RWPE1 (cell line): Measurements from ENCODE around the gene AGBL1.

Experiments
- CTCF ChIA-PET: fragments of 350-600 bp; sonication (Branson Sonifier 250); formaldehyde crosslinking; extraction: SDS; loops from one replicate; lab custom pipeline; 2021; lab: Yijun Ruan, JAX
- POLR2A ChIA-PET: fragments of 400-600 bp; formaldehyde crosslinking; extraction: SDS; loops from one replicate; lab custom pipeline; 2020; ENCODE audit warnings: antibody characterized with exemption; ENCODE audit not compliant: low non-redundant PET; lab: Yijun Ruan, JAX
- DNase-seq: peaks from one replicate; pipeline ENCODE4 v3.0.0; 2012; ENCODE audit warnings: low spot score
- H3K27ac ChIP-seq: fragments of 450-650 bp; 2 replicates; pipeline ENCODE4 v1.5.1; 2017
- TF ChIP-seq, protein P1 (sequence below): fragments of 450-650 bp; conservative IDR thresholded peaks from 2 replicates; pipeline ENCODE4 v1.5.1; 2017; ENCODE audit warnings: low read depth, mild to moderate bottlenecking

AGBL1 gene

DNA sequence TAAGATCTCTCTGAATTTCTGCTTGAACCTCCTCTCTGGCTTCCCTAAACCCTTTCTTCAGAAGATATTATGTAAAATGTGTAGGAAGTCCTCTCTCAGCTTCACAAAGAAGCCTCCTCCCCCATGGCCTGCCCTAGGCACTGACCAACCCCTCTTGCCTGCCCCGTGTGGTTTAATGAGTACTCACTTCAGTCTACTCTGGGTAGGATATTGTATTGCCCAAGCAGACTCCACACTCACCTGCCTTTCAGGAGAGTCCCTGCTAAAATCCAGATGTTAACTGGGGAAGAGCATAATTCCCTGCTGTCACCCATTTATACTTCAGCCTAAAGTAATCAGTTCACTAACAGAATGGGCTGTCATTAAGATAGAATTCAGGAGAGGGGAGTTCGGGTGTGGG is 2.6 kb upstream of the AGBL1 start:
- H3K27ac ChIP-seq: no peak overlapping the region
- TF ChIP-seq, protein P1, sequence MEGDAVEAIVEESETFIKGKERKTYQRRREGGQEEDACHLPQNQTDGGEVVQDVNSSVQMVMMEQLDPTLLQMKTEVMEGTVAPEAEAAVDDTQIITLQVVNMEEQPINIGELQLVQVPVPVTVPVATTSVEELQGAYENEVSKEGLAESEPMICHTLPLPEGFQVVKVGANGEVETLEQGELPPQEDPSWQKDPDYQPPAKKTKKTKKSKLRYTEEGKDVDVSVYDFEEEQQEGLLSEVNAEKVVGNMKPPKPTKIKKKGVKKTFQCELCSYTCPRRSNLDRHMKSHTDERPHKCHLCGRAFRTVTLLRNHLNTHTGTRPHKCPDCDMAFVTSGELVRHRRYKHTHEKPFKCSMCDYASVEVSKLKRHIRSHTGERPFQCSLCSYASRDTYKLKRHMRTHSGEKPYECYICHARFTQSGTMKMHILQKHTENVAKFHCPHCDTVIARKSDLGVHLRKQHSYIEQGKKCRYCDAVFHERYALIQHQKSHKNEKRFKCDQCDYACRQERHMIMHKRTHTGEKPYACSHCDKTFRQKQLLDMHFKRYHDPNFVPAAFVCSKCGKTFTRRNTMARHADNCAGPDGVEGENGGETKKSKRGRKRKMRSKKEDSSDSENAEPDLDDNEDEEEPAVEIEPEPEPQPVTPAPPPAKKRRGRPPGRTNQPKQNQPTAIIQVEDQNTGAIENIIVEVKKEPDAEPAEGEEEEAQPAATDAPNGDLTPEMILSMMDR: no peak
- ChIA-PET POLR2A (no interaction called here), CTCF (no interaction called here)
- DNase-seq: no peak

- CTCF ChIA-PET: no interaction called here
Measured at GRCh38 chr15:86080302-86080701, 631 bp downstream of the AGBL1 start.

GRCh38 chr15:86082619-86083380 is 3.1 kb downstream of the AGBL1 start:
- peak overlapping the region; percentile 38; the same call in 1 of the 2 replicates for H3K27ac ChIP-seq
- no peak for DNase-seq
- CTCF ChIA-PET: no interaction called here
- POLR2A ChIA-PET: no interaction called here
- TF ChIP-seq, protein P1: no peak

More at GRCh38 chr15:86080302-86080701, 631 bp downstream of the AGBL1 start:
- no peak overlapping the region for H3K27ac ChIP-seq
- TF ChIP-seq, protein P1: no peak
- no peak for DNase-seq
- POLR2A ChIA-PET: no interaction called here

DNA sequence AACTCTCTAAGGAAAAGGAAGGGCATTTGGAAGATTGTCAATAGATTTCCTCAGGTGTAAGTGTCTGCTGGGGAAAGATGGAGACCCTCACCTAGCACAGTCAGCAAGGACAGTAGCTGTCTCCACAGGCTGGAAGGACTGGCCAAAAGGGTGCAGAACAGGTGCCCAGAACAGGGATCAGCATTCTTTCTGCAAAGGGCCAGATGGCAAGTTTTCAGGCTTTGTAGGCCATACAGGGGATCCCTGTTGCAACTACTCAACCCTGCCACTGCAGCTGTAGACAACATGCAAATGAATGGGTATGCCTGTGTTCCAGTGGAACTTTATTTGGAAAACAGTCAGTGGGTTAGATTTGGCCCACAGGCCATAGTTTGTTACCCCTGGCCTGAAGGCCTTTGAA is 8.1 kb downstream of the AGBL1 start:
- H3K27ac ChIP-seq: no peak overlapping the region
- ChIA-PET POLR2A (no interaction called here), CTCF (interaction anchor here (0.6 kb wide), 1 partner anchor 414 kb away, joined by 3 read pairs; no protein-coding TSS in a partner anchor)
- TF ChIP-seq, protein P1: no peak
- no peak for DNase-seq

DNA sequence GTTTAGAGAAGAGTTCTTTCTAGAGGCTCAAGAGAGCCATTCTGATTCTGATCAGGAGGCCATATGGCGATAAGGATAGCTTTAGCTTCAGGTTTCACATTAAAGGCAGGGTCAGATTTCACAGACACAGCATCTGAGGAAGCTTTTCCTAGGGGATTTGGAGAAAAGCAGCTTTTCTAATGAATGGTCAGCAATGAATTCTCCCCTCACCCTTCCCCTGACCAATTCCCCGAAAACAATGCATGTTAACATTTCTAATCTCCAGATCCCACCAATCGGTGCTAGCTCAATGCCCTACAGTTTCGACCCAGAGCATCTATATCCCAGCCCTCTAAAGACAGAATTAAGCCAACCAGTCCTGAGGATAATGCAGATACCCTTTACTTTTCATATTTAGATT is 9.8 kb downstream of the AGBL1 start:
- no peak overlapping the region for H3K27ac ChIP-seq
- POLR2A ChIA-PET: no interaction called here
- CTCF ChIA-PET: no interaction called here

DNA sequence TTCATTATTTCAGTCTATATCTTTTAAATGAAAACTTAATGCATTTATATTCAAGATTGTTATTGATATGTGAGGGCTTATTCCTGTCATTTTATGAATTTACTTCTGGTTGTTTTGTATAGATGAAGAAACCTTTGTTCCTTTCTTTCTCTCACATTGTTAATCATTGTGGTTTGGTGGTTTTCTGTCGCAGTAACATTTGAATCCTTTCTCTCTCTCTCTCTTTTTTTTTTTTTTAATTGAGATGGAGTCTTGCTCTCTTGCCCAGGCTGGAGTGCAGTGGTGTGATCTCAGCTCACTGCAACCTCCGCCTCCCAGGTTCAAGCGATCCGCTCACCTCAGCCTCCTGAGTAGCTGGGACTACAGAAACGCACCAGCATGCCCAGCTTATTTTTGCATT is 22.1 kb downstream of the AGBL1 start:
- DNase-seq: no peak
- ChIA-PET POLR2A (no interaction called here), CTCF (no interaction called here)
- no peak overlapping the region for H3K27ac ChIP-seq
- TF ChIP-seq, protein P1: no peak

More for the DNA sequence above, 9.8 kb downstream of the AGBL1 start:
- TF ChIP-seq, protein P1: no peak
- DNase-seq: no peak
